ENCODE results near the gene RAB15. TPM values are rescaled to one million over a fixed set of nuclear protein-coding genes. Genes with fewer than 3 reads are reported as not detected.

Gene RAB15
- total RNA-seq, 6 experiments from 2014 or later: 6.5 to 13.8 (median 9.0) TPM

- 93% methylated on average over 6 of the region's 7 CpGs for WGBS (ENCODE audit: insufficient coverage, low coverage, low lambda C conversion rate, missing lambda C conversion rate)
- H3K27me3 ChIP-seq: no peaks in the 10 kb centered on the region
- intact Hi-C loops (cut with DNase I): no loop called here
- H3K4me1 ChIP-seq: peaks cover 0 to 7% (median 0%) of the 10 kb centered on the region in 4 donors
- DNase-seq: no peak
- no peaks in the 10 kb centered on the region for H3K9me3 ChIP-seq
- no peak overlapping the region for H3K27ac ChIP-seq
- no peak for ATAC-seq
- no peaks in the 10 kb centered on the region for H3K36me3 ChIP-seq
- no peak overlapping the region for H3K4me3 ChIP-seq
- TF ChIP-seq CTCF (IDR thresholded peaks at IDR 0.05) (no peak), POLR2A (IDR thresholded peaks at IDR 0.05) (no peak)
Observed at GRCh38 chr14:64968167-64968566, 4.0 kb downstream of the RAB15 start.

- H3K9me3 ChIP-seq: no peaks in the 10 kb centered on the region
- no peak overlapping the region for H3K4me3 ChIP-seq
- DNase-seq (no peak), ATAC-seq (no peak)
- H3K27me3 ChIP-seq: no peaks in the 10 kb centered on the region
- TF ChIP-seq POLR2A (IDR thresholded peaks at IDR 0.05) (no peak), CTCF (IDR thresholded peaks at IDR 0.05) (no peak)
- no peak overlapping the region for H3K27ac ChIP-seq
- H3K36me3 ChIP-seq: no peaks in the 10 kb centered on the region
- intact Hi-C loops (cut with DNase I): no loop called here
- no CpG with 5 or more reads among the region's 2 CpGs for WGBS (ENCODE audit: insufficient coverage, low coverage, low lambda C conversion rate, missing lambda C conversion rate)
- H3K4me1 ChIP-seq: peaks cover 0 to 7% (median 0%) of the 10 kb centered on the region in 4 donors
Observed at GRCh38 chr14:64966976-64967375, 5.2 kb downstream of the RAB15 start.

GRCh38 chr14:64965356-64966000 is 6.7 kb downstream of the RAB15 start:
- Histone ChIP-seq H3K27ac (no peak overlapping the region), H3K27me3 (no peaks in the 10 kb centered on the region), H3K4me1 (peaks cover 0 to 7% (median 0%) of the 10 kb centered on the region in 4 donors), H3K9me3 (no peaks in the 10 kb centered on the region), H3K4me3 (no peak overlapping the region), H3K36me3 (no peaks in the 10 kb centered on the region)
- WGBS (ENCODE audit: insufficient coverage, low coverage, low lambda C conversion rate, missing lambda C conversion rate): 95% methylated on average over 4 of the region's 15 CpGs
- ATAC-seq (no peak), DNase-seq (no peak)
- TF ChIP-seq POLR2A (IDR thresholded peaks at IDR 0.05) (no peak), CTCF (IDR thresholded peaks at IDR 0.05) (no peak)
- intact Hi-C loops (cut with DNase I): no loop called here

GRCh38 chr14:64963611-64964010 is 8.5 kb downstream of the RAB15 start:
- no peak overlapping the region for H3K27ac ChIP-seq
- no peak overlapping the region for H3K4me3 ChIP-seq
- no peaks in the 10 kb centered on the region for H3K36me3 ChIP-seq
- intact Hi-C loops (cut with DNase I): no loop called here
- DNase-seq: no peak
- H3K9me3 ChIP-seq: no peaks in the 10 kb centered on the region
- H3K4me1 ChIP-seq: peaks cover 0 to 9% (median 0%) of the 10 kb centered on the region in 4 donors
- TF ChIP-seq POLR2A (IDR thresholded peaks at IDR 0.05) (no peak), CTCF (IDR thresholded peaks at IDR 0.05) (no peak)
- H3K27me3 ChIP-seq: no peaks in the 10 kb centered on the region
- ATAC-seq: no peak
- WGBS (ENCODE audit: insufficient coverage, low coverage, low lambda C conversion rate, missing lambda C conversion rate): 30% methylated on average over 1 of the region's 1 CpG
